ENCODE measurements around the gene CMTM7.

DNA sequence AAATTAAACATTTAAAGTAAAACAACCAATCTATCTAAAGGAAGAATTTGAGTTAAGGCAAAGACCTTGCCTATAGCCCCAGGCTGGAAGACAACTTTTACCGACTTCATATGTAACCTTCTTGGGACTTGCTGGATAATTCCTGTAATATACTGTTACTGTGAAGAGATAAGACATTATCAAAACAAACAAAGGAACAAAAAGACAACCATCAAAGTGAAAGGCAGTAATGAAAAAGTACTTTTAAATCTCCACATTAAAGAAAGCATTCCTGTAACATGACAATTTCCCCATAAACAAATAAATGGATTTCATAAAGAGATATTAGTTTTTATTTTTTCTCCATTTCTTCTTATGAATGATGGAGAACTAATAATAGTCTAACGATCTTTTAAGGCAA is 108.6 kb downstream of the CMTM7 start:
- no peak for TF ChIP-seq TAF1 (IDR thresholded peaks at IDR 0.05; ENCODE audit: borderline replicate concordance, insufficient read depth, low read length)
- no peak for TF ChIP-seq POLR2AphosphoS5 (IDR thresholded peaks at IDR 0.05; ENCODE audit: low read depth, low read length)
- TF ChIP-seq, protein P1, sequence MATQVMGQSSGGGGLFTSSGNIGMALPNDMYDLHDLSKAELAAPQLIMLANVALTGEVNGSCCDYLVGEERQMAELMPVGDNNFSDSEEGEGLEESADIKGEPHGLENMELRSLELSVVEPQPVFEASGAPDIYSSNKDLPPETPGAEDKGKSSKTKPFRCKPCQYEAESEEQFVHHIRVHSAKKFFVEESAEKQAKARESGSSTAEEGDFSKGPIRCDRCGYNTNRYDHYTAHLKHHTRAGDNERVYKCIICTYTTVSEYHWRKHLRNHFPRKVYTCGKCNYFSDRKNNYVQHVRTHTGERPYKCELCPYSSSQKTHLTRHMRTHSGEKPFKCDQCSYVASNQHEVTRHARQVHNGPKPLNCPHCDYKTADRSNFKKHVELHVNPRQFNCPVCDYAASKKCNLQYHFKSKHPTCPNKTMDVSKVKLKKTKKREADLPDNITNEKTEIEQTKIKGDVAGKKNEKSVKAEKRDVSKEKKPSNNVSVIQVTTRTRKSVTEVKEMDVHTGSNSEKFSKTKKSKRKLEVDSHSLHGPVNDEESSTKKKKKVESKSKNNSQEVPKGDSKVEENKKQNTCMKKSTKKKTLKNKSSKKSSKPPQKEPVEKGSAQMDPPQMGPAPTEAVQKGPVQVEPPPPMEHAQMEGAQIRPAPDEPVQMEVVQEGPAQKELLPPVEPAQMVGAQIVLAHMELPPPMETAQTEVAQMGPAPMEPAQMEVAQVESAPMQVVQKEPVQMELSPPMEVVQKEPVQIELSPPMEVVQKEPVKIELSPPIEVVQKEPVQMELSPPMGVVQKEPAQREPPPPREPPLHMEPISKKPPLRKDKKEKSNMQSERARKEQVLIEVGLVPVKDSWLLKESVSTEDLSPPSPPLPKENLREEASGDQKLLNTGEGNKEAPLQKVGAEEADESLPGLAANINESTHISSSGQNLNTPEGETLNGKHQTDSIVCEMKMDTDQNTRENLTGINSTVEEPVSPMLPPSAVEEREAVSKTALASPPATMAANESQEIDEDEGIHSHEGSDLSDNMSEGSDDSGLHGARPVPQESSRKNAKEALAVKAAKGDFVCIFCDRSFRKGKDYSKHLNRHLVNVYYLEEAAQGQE (IDR thresholded peaks at IDR 0.05; ENCODE audit: insufficient read depth in 1 of 2, low read depth in 2 of 2, low read length in 2 of 2): no peak
- TF ChIP-seq SIN3A (IDR thresholded peaks at IDR 0.05; ENCODE audit: borderline replicate concordance, insufficient read depth, low read length): no peak
- TF ChIP-seq FOXP2 (optimal IDR thresholded peaks at IDR 0.05; ENCODE audit: borderline replicate concordance, extremely low read depth, extremely low read length, insufficient read depth): no peak
